ENCODE data around the gene SMIM35.

DNA sequence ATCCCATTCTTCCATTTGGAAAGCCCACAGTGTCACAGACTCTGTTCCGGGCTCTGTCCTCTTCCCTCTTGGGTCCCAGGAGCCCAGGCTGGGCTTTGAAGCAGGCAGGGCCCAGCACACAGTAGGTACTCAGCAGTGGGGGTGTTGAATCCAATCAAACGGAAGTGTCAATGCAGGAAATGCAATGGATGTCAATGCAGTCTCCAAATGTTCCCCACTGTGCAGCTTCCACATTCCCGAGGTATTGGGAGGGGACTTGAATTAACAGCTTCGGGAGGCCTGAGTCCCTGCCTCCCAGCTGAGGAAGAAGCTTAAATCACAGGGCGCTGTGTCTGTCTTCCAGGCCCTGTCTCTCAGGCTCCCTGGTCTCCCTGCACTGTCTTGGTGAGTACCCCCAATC lies 21.8 kb upstream of the SMIM35 start:
- no peak for TF ChIP-seq POLR2A (IDR thresholded peaks at IDR 0.05)
- TF ChIP-seq, protein P1, sequence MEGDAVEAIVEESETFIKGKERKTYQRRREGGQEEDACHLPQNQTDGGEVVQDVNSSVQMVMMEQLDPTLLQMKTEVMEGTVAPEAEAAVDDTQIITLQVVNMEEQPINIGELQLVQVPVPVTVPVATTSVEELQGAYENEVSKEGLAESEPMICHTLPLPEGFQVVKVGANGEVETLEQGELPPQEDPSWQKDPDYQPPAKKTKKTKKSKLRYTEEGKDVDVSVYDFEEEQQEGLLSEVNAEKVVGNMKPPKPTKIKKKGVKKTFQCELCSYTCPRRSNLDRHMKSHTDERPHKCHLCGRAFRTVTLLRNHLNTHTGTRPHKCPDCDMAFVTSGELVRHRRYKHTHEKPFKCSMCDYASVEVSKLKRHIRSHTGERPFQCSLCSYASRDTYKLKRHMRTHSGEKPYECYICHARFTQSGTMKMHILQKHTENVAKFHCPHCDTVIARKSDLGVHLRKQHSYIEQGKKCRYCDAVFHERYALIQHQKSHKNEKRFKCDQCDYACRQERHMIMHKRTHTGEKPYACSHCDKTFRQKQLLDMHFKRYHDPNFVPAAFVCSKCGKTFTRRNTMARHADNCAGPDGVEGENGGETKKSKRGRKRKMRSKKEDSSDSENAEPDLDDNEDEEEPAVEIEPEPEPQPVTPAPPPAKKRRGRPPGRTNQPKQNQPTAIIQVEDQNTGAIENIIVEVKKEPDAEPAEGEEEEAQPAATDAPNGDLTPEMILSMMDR (IDR thresholded peaks at IDR 0.05): no peak

Data from upper lobe of left lung (tissue), 4 donors.